ENCODE data around the gene PLCB2.

- TF ChIP-seq USF2 (IDR thresholded peaks at IDR 0.05; ENCODE audit: borderline replicate concordance, low read depth, low read length) (no peak), EZH2phosphoT487 (IDR thresholded peaks at IDR 0.05; ENCODE audit: borderline replicate concordance, low read depth) (no peak), EP300 (IDR thresholded peaks at IDR 0.05; ENCODE audit: borderline replicate concordance in 1 of 2, low read depth in 1 of 2, low read length in 1 of 2) (no peak), TCF12 (IDR thresholded peaks at IDR 0.05) (no peak)
Observed at GRCh38 chr15:40238532-40239403, 69.0 kb downstream of the PLCB2 start, which contains the start of gene PAK6.

Measured in SK-N-SH (cell line).